MV-4-11 (cell line): ENCODE data around the gene BLTP2.
"Not testable (repeated sequence)": the region's sequence is repeated elsewhere in the genome, so short reads cannot be mapped to it uniquely, and the experiment has no call there.

ENCODE experiments used
- DNase-seq: peaks from one replicate; lab custom pipeline; 2025; lab: John Stamatoyannopoulos, UW

BLTP2 gene

GRCh38 chr17:28646039-28646754 is 1.2 kb upstream of the BLTP2 start:
- no peak for DNase-seq

GRCh38 chr17:28645576-28645939 is 600 bp upstream of the BLTP2 start:
- no peak for DNase-seq

GRCh38 chr17:28643983-28644786 is 773 bp downstream of the BLTP2 start:
- DNase-seq, result peak; percentile 88

- DNase-seq, result no peak
Observed at GRCh38 chr17:28641579-28641978, 3.4 kb downstream of the BLTP2 start.

- no peak for DNase-seq
Observed at GRCh38 chr17:28635506-28635905, 9.5 kb downstream of the BLTP2 start.

GRCh38 chr17:28634206-28634865 is 10.6 kb downstream of the BLTP2 start:
- DNase-seq, result no peak

GRCh38 chr17:28626818-28627217 is 18.1 kb downstream of the BLTP2 start:
- no peak for DNase-seq

- no peak for DNase-seq
Observed at GRCh38 chr17:28624148-28624547, 20.8 kb downstream of the BLTP2 start.

- DNase-seq, result no peak
Observed at GRCh38 chr17:28623696-28624095, 21.3 kb downstream of the BLTP2 start.

- no peak for DNase-seq
Observed at GRCh38 chr17:28622186-28622585, 22.8 kb downstream of the BLTP2 start.

GRCh38 chr17:28620010-28620409 is 24.9 kb downstream of the BLTP2 start:
- DNase-seq, result no peak

- no peak for DNase-seq
Observed at GRCh38 chr17:28618464-28618863, 26.5 kb downstream of the BLTP2 start.

GRCh38 chr17:28616281-28616680 is 28.7 kb downstream of the BLTP2 start:
- no peak for DNase-seq

- DNase-seq, result peak; percentile 23
Observed at GRCh38 chr17:28615260-28615940, 29.6 kb downstream of the BLTP2 start.

GRCh38 chr17:28613931-28614381 is 31.0 kb downstream of the BLTP2 start, which contains the start of gene RSKR:
TSS of gene RSKR (minus strand) at chr17:28614185. CDS start at chr17:28614161, 24 bp downstream.
- no peak for DNase-seq

GRCh38 chr17:28612936-28613872 is 31.8 kb downstream of the BLTP2 start:
- no peak for DNase-seq

GRCh38 chr17:28612531-28612930 is 32.4 kb downstream of the BLTP2 start:
- DNase-seq, result peak; percentile 39

- no peak for DNase-seq
Observed at GRCh38 chr17:28610376-28610775, 34.6 kb downstream of the BLTP2 start.

- DNase-seq, result not testable (repeated sequence)
Observed at GRCh38 chr17:28604031-28604430, 40.9 kb downstream of the BLTP2 start.

GRCh38 chr17:28599311-28600184 is 45.4 kb downstream of the BLTP2 start:
- DNase-seq, result peak; percentile 83
